Measurements from ENCODE around the gene STX10. TPM values are rescaled to one million over a fixed set of nuclear protein-coding genes. Genes with fewer than 3 reads are reported as not detected.
"Not testable (repeated sequence)": the region's sequence is repeated elsewhere in the genome, so short reads cannot be mapped to it uniquely, and the experiment has no call there.

The STX10 gene
- total RNA-seq, 2 experiments from 2014 or later: 41.6 to 67.8 TPM

DNA sequence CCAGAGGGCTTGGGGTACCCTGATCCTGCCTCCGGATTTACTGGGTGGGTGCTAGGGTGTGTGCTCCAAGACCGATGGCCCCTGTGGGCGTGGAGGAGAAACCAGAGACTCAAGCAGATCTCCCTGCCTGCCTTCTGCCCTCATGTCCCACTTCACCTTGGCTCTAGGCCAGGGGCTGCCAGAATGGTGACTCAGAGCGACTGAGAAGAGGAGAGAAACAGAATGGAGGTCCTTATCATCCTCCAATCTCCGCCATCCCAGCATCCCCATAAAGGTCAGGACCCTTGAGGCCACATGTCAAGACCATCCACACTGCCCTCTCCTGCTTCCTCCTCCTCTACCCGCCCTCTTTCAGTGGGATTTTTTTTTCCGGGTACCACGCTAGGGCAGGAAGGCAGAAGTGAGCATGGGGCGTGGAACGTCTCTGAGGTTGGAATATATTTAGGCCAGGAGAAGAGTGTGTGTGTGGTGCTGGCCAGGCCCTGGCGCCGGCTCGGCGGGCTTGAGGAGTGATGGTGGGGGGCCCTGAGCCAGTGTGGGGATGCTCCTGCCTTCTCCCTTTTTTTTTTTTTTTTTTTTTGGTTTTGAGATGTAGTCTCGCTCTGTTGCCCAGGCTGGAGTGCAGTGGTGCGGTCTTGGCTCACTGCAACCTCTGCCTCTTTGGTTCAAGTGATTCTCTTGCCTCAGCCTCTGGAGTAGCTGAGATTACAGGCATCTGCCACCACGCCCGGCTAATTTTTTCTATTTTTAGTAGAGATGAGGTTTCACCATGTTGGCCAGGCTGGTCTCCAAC is 22.4 kb upstream of the STX10 start:
- ChIA-PET CTCF (ENCODE audit: unreplicated experiment) (no interaction called here), POLR2A (no interaction called here)
- Histone ChIP-seq H3K27ac (ENCODE audit: low read depth, low read length, poor library complexity, severe bottlenecking) (peak overlapping the region; percentile 2), H3K4me2 (ENCODE audit: low read length) (peak overlapping the region; percentile 39), H3K4me1 (ENCODE audit: insufficient read depth, low read length, poor library complexity, severe bottlenecking) (peaks cover 52% of the 10 kb centered on the region), H3K4me3 (ENCODE audit: low read depth, low read length, poor library complexity, severe bottlenecking) (peak overlapping the region; percentile 15), H2AFZ (ENCODE audit: low read length) (peak overlapping the region; percentile 3; the same call in 1 of the 2 replicates), H3K9me2 (ENCODE audit: insufficient read depth, low read length) (no peaks in the 10 kb centered on the region), H3K79me2 (ENCODE audit: insufficient read depth, low read depth, low read length) (peaks cover 6% of the 10 kb centered on the region; the same call in 1 of the 2 replicates), H4K20me1 (ENCODE audit: insufficient read depth, low read length) (no peaks in the 10 kb centered on the region), H3K9me3 (ENCODE audit: low read length) (no peaks in the 10 kb centered on the region), H3K36me3 (ENCODE audit: insufficient read depth, low read length) (no peaks in the 10 kb centered on the region)
- DNase-seq (ENCODE audit: low spot score): no peak
- TF ChIP-seq, protein P1, sequence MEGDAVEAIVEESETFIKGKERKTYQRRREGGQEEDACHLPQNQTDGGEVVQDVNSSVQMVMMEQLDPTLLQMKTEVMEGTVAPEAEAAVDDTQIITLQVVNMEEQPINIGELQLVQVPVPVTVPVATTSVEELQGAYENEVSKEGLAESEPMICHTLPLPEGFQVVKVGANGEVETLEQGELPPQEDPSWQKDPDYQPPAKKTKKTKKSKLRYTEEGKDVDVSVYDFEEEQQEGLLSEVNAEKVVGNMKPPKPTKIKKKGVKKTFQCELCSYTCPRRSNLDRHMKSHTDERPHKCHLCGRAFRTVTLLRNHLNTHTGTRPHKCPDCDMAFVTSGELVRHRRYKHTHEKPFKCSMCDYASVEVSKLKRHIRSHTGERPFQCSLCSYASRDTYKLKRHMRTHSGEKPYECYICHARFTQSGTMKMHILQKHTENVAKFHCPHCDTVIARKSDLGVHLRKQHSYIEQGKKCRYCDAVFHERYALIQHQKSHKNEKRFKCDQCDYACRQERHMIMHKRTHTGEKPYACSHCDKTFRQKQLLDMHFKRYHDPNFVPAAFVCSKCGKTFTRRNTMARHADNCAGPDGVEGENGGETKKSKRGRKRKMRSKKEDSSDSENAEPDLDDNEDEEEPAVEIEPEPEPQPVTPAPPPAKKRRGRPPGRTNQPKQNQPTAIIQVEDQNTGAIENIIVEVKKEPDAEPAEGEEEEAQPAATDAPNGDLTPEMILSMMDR (conservative IDR thresholded peaks at IDR 0.05; ENCODE audit: low read length): no peak
- no peak for TF ChIP-seq EZH2phosphoT487 (IDR thresholded peaks at IDR 0.05; ENCODE audit: borderline replicate concordance, low read depth, low read length)
- no TSS peak for BruUV-seq (replicated peaks)
- intact Hi-C loops (cut with micrococcal nuclease; ENCODE audit: unreplicated experiment): no loop called here

DNA sequence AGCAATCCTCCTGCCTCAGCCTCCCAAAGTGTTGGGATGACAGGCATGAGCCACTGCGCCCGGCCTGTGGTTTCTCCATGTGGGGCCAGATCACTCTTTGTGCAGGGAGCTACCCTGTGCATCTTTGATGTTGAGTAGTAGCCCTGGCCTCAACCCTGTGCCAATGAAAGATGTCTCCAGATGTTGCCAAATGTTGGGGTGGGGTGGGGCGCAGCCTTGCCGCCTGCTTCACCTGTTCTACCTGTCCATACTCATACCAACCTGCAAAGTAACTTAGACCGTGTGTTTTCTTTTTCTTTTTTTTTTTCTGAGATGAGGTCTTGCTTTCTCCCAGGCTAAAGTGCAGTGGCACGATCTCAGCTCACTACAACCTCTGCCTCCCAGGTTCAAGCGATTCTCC is 21.0 kb upstream of the STX10 start:
- Histone ChIP-seq H3K4me1 (ENCODE audit: insufficient read depth, low read length, poor library complexity, severe bottlenecking) (peaks cover 64% of the 10 kb centered on the region), H3K9me3 (ENCODE audit: low read length) (no peaks in the 10 kb centered on the region), H3K4me3 (ENCODE audit: low read depth, low read length, poor library complexity, severe bottlenecking) (no peak overlapping the region), H3K27ac (ENCODE audit: low read depth, low read length, poor library complexity, severe bottlenecking) (no peak overlapping the region), H3K9me2 (ENCODE audit: insufficient read depth, low read length) (no peaks in the 10 kb centered on the region), H3K36me3 (ENCODE audit: insufficient read depth, low read length) (no peaks in the 10 kb centered on the region), H3K4me2 (ENCODE audit: low read length) (no peak overlapping the region), H2AFZ (ENCODE audit: low read length) (no peak overlapping the region), H4K20me1 (ENCODE audit: insufficient read depth, low read length) (no peaks in the 10 kb centered on the region), H3K79me2 (ENCODE audit: insufficient read depth, low read depth, low read length) (peaks cover 6% of the 10 kb centered on the region; the same call in 1 of the 2 replicates)
- intact Hi-C loops (cut with micrococcal nuclease; ENCODE audit: unreplicated experiment): no loop called here
- BruUV-seq (replicated peaks): no TSS peak
- CTCF ChIA-PET (ENCODE audit: unreplicated experiment): no interaction called here
- DNase-seq (ENCODE audit: low spot score): no peak
- POLR2A ChIA-PET: interaction anchor here (1.7 to 2.9 kb wide), 3 partner anchors 9 to 12 kb away, joined by 5 to 18 read pairs (median 7); no protein-coding TSS in a partner anchor
- TF ChIP-seq, protein P1 (conservative IDR thresholded peaks at IDR 0.05; ENCODE audit: low read length): no peak
- TF ChIP-seq EZH2phosphoT487 (IDR thresholded peaks at IDR 0.05; ENCODE audit: borderline replicate concordance, low read depth, low read length): no peak

DNA sequence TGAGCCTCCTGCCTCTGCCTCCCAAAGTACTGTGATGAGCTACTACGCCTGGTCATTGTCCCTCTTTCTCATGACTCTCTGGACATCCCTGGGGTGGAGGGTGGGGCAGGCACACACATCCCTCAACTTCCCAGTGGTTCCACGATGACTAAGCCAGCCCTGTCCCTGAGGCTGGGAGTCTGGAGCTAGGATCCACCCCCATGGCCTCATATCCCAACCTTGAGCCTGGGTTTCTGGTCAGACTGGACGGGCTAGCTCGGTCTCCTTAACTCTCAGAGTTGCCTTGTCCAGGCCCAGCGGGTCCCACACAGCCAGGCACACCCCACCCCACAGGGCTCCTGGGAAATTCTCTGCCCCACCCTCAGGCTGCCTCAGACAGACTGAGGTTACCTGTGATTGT is 19.6 kb upstream of the STX10 start:
- peak overlapping the region; percentile 74; the same call in 1 of the 2 replicates for H3K4me2 ChIP-seq (ENCODE audit: low read length)
- ChIA-PET CTCF (ENCODE audit: unreplicated experiment) (no interaction called here), POLR2A (interaction anchor here (0.5 to 2.9 kb wide), 6 partner anchors 8 to 18 kb away, joined by 3 to 18 read pairs (median 5); no protein-coding TSS in a partner anchor)
- no peaks in the 10 kb centered on the region for H3K9me3 ChIP-seq (ENCODE audit: low read length)
- no peaks in the 10 kb centered on the region for H4K20me1 ChIP-seq (ENCODE audit: insufficient read depth, low read length)
- DNase-seq (ENCODE audit: low spot score): no peak
- H3K4me1 ChIP-seq (ENCODE audit: insufficient read depth, low read length, poor library complexity, severe bottlenecking): peaks cover 78% of the 10 kb centered on the region
- H3K9me2 ChIP-seq (ENCODE audit: insufficient read depth, low read length): no peaks in the 10 kb centered on the region
- H3K27ac ChIP-seq (ENCODE audit: low read depth, low read length, poor library complexity, severe bottlenecking): peak overlapping the region; percentile 95
- peaks cover 6% of the 10 kb centered on the region; the same call in 1 of the 2 replicates for H3K79me2 ChIP-seq (ENCODE audit: insufficient read depth, low read depth, low read length)
- BruUV-seq (replicated peaks): no TSS peak
- intact Hi-C loops (cut with micrococcal nuclease; ENCODE audit: unreplicated experiment): loop anchor here (10.0 kb wide), 1 partner anchor 665 kb away; no protein-coding TSS in a partner anchor
- no peak overlapping the region for H3K4me3 ChIP-seq (ENCODE audit: low read depth, low read length, poor library complexity, severe bottlenecking)
- TF ChIP-seq, protein P1 (conservative IDR thresholded peaks at IDR 0.05; ENCODE audit: low read length): no peak
- TF ChIP-seq EZH2phosphoT487 (IDR thresholded peaks at IDR 0.05; ENCODE audit: borderline replicate concordance, low read depth, low read length): no peak
- no peaks in the 10 kb centered on the region for H3K36me3 ChIP-seq (ENCODE audit: insufficient read depth, low read length)
- no peak overlapping the region for H2AFZ ChIP-seq (ENCODE audit: low read length)

DNA sequence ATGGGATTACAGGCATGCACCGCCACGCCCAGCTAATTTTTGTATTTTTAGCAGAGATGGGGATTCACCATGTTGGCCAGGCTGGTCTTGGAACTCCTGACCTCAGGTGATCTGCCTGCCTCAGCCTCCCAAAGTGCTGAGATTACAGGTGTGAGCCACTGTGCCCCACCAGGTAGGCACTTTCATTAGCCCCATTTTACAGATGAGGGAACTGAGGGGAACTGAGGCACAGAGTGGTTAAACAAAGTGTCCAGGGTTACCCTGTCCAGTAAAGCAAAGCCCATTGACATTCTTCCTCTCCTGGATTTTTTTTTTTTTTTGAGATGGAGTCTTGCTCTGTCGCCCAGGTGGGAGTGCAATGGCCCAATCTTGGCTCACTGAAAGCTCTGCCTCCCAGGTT is 16.0 kb upstream of the STX10 start:
- H3K4me3 ChIP-seq (ENCODE audit: low read depth, low read length, poor library complexity, severe bottlenecking); H3K36me3 ChIP-seq (ENCODE audit: insufficient read depth, low read length); H3K9me2 ChIP-seq (ENCODE audit: insufficient read depth, low read length); H3K4me2 ChIP-seq (ENCODE audit: low read length); BruUV-seq (replicated peaks); H3K9me3 ChIP-seq (ENCODE audit: low read length); CTCF ChIA-PET (ENCODE audit: unreplicated experiment); DNase-seq (ENCODE audit: low spot score); H2AFZ ChIP-seq (ENCODE audit: low read length); H4K20me1 ChIP-seq (ENCODE audit: insufficient read depth, low read length): not testable (repeated sequence)
- H3K27ac ChIP-seq (ENCODE audit: low read depth, low read length, poor library complexity, severe bottlenecking): peak overlapping the region; percentile 95
- POLR2A ChIA-PET: interaction anchor here (0.6 kb wide), 2 partner anchors 16 to 20 kb away, joined by 3 read pairs; no protein-coding TSS in a partner anchor
- intact Hi-C loops (cut with micrococcal nuclease; ENCODE audit: unreplicated experiment): loop anchor here (2.0 to 10.0 kb wide), 2 partner anchors 13 to 669 kb away; no protein-coding TSS in a partner anchor
- peaks cover 16% of the 10 kb centered on the region; the same call in 1 of the 2 replicates for H3K79me2 ChIP-seq (ENCODE audit: insufficient read depth, low read depth, low read length)
- H3K4me1 ChIP-seq (ENCODE audit: insufficient read depth, low read length, poor library complexity, severe bottlenecking): peaks cover 96% of the 10 kb centered on the region

Data from OCI-LY7 (cell line).